WTC11 (cell line): ENCODE measurements around the gene SCIN.

Source experiments
- FOXJ3 ChIP-seq: sonication (generic); formaldehyde crosslinking; IDR thresholded peaks from 2 replicates; pipeline ENCODE4 v1.9.0; 2021; ENCODE audit warnings: missing genetic modification reagents, mild to moderate bottlenecking, borderline replicate concordance
- GRHL2 ChIP-seq: fragments of 250-450 bp; sonication (Bioruptor Pico); IDR thresholded peaks from 2 replicates; pipeline ENCODE4 v1.8.0; 2022; ENCODE audit warnings: mild to moderate bottlenecking, moderate library complexity; ENCODE audit not compliant: insufficient replicate concordance, severe bottlenecking
- TF ChIP-seq, protein P1 (sequence below): sonication (generic); formaldehyde crosslinking; IDR thresholded peaks from 2 replicates; pipeline ENCODE4 v1.8.0; 2022; ENCODE audit warnings: mild to moderate bottlenecking, missing genetic modification reagents
- TF ChIP-seq, protein P2 (sequence below): sonication (generic); formaldehyde crosslinking; IDR thresholded peaks from 2 replicates; pipeline ENCODE4 v1.8.1; 2023; ENCODE audit warnings: mild to moderate bottlenecking, missing genetic modification reagents
- TF ChIP-seq, protein P3 (sequence below): sonication (generic); formaldehyde crosslinking; IDR thresholded peaks from 2 replicates; pipeline ENCODE4 v1.8.1; 2023; ENCODE audit warnings: mild to moderate bottlenecking, missing genetic modification reagents, moderate library complexity
- TF ChIP-seq, protein P4 (sequence below): sonication (generic); formaldehyde crosslinking; IDR thresholded peaks from 2 replicates; pipeline ENCODE4 v1.8.1; 2022; ENCODE audit warnings: mild to moderate bottlenecking, moderate library complexity, missing genetic modification reagents

DNA sequence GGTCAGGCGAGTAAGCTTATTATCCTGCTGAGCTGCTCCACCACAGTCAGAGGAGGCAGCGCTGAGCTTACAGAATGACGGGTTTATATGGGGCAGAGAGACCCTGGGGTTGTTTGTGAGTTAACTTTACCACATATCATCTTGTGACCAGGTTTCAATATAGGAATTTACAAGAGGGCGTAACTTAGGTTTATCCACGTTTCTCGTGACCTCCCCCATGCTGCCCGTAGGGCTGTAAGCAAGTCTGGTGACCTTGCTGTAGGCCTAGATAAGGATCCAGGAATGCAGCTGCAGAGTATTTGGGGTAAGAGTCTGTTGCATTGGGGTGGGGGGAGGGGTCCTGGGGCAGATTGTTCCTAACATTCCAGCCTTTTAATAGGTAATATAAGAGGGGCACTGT lies 24.6 kb downstream of the SCIN start:
- TF ChIP-seq, protein P1, sequence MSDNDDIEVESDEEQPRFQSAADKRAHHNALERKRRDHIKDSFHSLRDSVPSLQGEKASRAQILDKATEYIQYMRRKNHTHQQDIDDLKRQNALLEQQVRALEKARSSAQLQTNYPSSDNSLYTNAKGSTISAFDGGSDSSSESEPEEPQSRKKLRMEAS (CRISPR knock-in tag) = no peak
- TF ChIP-seq FOXJ3 (CRISPR knock-in tag) (no peak), GRHL2 (CRISPR knock-in tag) (no peak)
- TF ChIP-seq, protein P2, sequence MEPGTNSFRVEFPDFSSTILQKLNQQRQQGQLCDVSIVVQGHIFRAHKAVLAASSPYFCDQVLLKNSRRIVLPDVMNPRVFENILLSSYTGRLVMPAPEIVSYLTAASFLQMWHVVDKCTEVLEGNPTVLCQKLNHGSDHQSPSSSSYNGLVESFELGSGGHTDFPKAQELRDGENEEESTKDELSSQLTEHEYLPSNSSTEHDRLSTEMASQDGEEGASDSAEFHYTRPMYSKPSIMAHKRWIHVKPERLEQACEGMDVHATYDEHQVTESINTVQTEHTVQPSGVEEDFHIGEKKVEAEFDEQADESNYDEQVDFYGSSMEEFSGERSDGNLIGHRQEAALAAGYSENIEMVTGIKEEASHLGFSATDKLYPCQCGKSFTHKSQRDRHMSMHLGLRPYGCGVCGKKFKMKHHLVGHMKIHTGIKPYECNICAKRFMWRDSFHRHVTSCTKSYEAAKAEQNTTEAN = no peak
- TF ChIP-seq, protein P3, sequence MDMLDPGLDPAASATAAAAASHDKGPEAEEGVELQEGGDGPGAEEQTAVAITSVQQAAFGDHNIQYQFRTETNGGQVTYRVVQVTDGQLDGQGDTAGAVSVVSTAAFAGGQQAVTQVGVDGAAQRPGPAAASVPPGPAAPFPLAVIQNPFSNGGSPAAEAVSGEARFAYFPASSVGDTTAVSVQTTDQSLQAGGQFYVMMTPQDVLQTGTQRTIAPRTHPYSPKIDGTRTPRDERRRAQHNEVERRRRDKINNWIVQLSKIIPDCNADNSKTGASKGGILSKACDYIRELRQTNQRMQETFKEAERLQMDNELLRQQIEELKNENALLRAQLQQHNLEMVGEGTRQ = no peak
- TF ChIP-seq, protein P4, sequence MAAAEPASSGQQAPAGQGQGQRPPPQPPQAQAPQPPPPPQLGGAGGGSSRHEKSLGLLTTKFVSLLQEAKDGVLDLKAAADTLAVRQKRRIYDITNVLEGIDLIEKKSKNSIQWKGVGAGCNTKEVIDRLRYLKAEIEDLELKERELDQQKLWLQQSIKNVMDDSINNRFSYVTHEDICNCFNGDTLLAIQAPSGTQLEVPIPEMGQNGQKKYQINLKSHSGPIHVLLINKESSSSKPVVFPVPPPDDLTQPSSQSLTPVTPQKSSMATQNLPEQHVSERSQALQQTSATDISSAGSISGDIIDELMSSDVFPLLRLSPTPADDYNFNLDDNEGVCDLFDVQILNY (CRISPR knock-in tag) = no peak
